Fibroblast of the aortic adventitia (primary cell): ENCODE results near the gene LRRC3. TPM values are rescaled to one million over a fixed set of nuclear protein-coding genes. Genes with fewer than 3 reads are reported as not detected.

Experiments
- DNase-seq: peaks from one replicate; pipeline ENCODE4 v3.0.0-alpha.2; 2010; ENCODE audit warnings: low read depth
- H3K4me3 ChIP-seq: 2 replicates; pipeline ENCODE4 v1.5.1; 2011; ENCODE audit warnings: low read depth, mild to moderate bottlenecking, control low read depth, low read length, moderate library complexity
- small RNA-seq: library from RNA; depleted of rRNA; stranded (forward); fragments of <200 nt; gene quantifications from one replicate; pipeline ENCODE3, GENCODE V24; 2012
- total RNA-seq: library from RNA; depleted of rRNA; stranded (reverse); fragments of >200 nt; gene quantifications from 2 replicates; pipeline ENCODE4 v1.2.3, GENCODE V29; 2012; ENCODE audit warnings: low replicate concordance
- TF ChIP-seq, protein P1 (sequence below): IDR thresholded peaks from 2 replicates; pipeline ENCODE4 v1.5.1; 2011; ENCODE audit warnings: mild to moderate bottlenecking, low read length, control low read depth, inconsistent platforms; ENCODE audit not compliant: insufficient read depth

LRRC3 gene
- total RNA-seq, 1 donor: 0.45 TPM

DNA sequence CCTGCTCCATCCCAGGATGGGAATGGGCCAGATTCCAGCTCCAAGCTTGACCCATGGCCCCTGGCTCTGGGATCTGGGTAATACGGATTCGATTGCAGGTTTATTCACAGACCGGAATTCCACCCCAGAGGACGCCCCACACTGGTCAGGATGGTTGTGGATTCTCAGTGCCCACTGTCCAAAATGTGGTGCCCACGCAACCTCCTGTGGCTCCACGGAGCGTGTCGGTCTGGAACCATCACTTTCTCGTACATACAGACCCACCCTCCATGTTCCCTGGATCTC lies 53.1 kb downstream of the LRRC3 start:
- TF ChIP-seq, protein P1, sequence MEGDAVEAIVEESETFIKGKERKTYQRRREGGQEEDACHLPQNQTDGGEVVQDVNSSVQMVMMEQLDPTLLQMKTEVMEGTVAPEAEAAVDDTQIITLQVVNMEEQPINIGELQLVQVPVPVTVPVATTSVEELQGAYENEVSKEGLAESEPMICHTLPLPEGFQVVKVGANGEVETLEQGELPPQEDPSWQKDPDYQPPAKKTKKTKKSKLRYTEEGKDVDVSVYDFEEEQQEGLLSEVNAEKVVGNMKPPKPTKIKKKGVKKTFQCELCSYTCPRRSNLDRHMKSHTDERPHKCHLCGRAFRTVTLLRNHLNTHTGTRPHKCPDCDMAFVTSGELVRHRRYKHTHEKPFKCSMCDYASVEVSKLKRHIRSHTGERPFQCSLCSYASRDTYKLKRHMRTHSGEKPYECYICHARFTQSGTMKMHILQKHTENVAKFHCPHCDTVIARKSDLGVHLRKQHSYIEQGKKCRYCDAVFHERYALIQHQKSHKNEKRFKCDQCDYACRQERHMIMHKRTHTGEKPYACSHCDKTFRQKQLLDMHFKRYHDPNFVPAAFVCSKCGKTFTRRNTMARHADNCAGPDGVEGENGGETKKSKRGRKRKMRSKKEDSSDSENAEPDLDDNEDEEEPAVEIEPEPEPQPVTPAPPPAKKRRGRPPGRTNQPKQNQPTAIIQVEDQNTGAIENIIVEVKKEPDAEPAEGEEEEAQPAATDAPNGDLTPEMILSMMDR: no peak
- DNase-seq: no peak
- no peak overlapping the region for H3K4me3 ChIP-seq

DNA sequence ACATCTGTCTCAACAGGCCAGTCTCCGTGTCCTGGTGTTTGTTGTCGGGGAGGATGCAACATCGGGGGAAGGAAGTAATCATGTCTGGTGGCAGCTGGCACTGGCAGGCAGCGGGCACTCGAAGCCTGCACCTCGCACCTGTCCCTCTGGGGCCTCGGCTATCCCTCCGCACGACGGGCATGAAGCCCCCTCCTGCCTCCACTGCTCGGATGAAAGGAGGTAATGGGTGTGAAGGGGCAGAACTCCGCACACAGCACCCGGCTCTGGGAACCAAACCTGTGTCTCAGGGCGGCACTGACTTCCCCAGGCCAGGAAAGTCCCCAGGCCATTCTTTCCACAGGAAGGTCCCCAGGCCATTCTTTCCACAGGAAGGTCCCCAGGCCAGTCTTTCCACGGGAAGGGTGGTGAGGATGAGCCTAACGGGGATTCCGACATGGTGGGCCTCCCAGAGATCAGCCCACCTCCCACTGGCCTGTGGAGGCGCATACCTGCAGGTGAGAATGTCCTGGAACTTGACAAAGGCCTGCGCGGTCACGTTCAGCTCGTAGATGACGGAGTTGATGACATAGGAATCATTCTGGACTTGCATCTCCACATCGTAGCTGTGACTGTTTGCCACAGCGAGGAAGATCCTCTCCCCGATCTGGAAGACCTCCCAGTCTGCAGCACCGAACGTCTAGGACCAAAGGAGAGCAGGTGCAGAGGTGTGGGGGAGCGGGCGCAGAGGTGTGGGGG lies 53.6 kb downstream of the LRRC3 start:
- TF ChIP-seq, protein P1: no peak
- no peak for DNase-seq
- H3K4me3 ChIP-seq: no peak overlapping the region

DNA sequence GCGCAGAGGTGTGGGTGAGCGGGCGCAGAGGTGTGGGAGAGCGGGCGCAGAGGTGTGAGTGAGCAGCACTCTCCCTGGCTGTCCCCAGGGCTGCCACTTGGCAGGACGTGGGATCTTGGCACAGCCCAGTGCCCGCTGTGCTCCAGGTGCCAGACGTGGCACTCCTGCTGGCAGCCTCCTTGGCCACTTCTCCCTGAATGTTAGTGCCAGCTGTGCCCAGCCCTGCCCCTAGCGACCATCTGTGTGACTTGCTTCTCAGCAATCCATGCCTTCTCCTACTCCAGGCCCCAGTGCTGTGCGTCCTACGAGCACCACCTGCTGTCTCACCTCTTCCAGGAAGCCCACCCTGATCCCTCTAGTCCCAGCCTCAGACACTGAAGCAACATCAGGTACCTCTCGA lies 54.2 kb downstream of the LRRC3 start:
- TF ChIP-seq, protein P1: no peak
- no peak for DNase-seq
- H3K4me3 ChIP-seq: no peak overlapping the region

DNA sequence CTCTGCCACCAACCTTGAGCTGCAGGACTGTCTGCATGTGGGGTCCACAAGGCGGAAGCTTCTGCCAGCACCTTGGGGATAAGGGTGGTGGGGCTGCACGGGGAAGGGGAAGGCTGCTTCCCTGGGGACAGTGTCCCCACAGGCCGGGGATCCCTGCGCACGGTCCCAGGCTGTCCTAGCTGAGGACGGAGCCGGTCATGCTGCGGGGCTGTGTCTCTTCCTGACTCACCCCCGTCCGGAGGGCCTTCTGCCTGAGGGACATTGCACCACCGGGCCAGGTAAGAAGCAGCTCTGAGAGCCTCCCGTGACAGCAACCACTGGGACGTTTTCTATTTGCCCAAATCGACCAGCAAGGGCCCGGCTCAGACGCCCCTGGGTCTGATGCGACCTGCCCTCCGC lies 54.8 kb downstream of the LRRC3 start:
- no peak for DNase-seq
- TF ChIP-seq, protein P1: no peak
- no peak overlapping the region for H3K4me3 ChIP-seq

DNA sequence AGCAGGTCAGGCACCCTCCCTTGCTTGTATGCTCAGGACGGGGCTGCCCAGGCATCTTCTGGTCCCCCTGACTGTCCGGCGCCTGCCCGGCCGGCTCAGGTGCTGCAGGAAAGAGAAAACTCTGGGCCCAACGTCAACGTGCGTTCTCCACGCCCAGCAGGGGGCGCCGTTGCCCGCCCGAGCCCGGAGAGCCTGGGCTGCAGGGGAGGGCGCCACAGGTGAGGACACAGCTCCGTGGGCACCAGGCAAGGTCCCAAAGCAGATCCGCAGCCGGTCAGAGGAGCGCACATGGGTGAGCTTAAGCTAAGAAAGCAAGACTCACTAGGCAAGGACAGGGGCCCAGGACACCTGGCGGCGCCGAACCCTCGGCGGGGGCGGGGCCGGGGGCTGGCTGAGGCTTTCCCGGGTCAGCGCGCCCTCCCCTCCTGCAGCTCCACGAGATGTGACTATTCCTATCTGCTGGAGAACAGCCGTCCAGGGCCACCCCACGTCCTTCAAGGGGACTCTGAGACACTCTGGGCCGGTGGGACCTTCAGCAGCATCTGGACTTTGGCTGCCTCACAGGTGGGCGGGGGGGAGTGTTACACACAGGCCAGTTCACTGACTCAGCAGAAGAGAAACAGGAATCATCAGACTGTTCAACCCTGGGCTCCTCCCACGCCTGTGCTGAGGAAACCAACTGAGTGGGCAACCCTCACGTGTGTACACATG lies 55.4 kb downstream of the LRRC3 start:
- TF ChIP-seq, protein P1: peak; percentile 70
- peak; percentile 11 for DNase-seq
- no peak overlapping the region for H3K4me3 ChIP-seq

DNA sequence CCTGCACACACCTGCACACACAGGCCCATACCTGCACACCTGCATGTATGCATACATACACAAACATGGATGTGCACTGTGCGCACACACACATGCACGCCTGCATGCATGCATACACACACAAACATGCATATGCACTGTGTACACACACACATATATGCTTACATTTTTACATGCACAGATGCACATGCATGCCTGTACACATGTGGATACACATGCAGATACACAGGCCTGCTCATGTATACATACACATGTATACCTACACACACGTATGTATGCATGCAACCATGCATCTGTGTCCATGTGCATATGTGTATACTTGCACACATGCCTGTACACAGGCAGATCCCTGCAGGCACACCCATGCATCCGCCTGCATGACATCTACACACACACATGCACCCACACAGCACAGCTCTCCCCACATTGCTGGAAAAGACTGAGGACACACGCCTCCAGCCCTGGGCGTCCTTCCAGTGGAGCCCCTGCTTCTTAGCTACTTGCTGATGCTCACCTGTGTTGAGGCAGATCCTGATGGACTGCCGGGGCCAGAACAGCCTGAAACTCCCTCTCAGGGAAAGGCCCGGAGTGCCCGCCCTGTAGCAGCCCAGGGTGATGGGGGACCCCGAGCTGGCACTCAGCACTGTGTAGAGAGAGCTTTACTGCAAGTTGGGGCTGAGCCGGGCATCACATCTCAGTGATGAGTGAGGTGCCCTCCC lies 56.1 kb downstream of the LRRC3 start:
- no peak for DNase-seq
- no peak overlapping the region for H3K4me3 ChIP-seq
- TF ChIP-seq, protein P1: no peak

Small RNA genes within 50 kb of the gene (small RNA-seq; reads per million reads assigned to genes)
- gene RF00285: not detected

Other genes starting within 250 kb of the LRRC3 start
- gene ICOSLG, start 214.6 kb upstream of the LRRC3 start, total RNA-seq: 0.09 TPM in 1 of 2 replicates, not detected in the other
- not detected in 2 replicates for gene DNMT3L, start 193.6 kb upstream of the LRRC3 start, total RNA-seq
- gene AIRE, start 169.6 kb upstream of the LRRC3 start, total RNA-seq: not detected in 2 replicates
- gene PFKL, start 155.5 kb upstream of the LRRC3 start, total RNA-seq: 96.8 and 114 TPM in 2 replicates
- gene CFAP410, start 116.1 kb upstream of the LRRC3 start, total RNA-seq: 9.4 and 17.7 TPM in 2 replicates
- gene TRPM2, start 101.9 kb upstream of the LRRC3 start, total RNA-seq: 0.08 TPM in 1 of 2 replicates, not detected in the other
- gene KRTAP10-1, start 84.7 kb downstream of the LRRC3 start, total RNA-seq: not detected in 2 replicates
- not detected in 2 replicates for gene KRTAP10-2, start 96.0 kb downstream of the LRRC3 start, total RNA-seq
- not detected in 2 replicates for gene KRTAP10-3, start 103.3 kb downstream of the LRRC3 start, total RNA-seq
- gene KRTAP10-4, start 118.2 kb downstream of the LRRC3 start, total RNA-seq: not detected in 2 replicates
- not detected in 2 replicates for gene KRTAP10-5, start 125.1 kb downstream of the LRRC3 start, total RNA-seq
- not detected in 2 replicates for gene KRTAP10-6, start 137.0 kb downstream of the LRRC3 start, total RNA-seq
- gene KRTAP10-7, start 145.1 kb downstream of the LRRC3 start, total RNA-seq: not detected in 2 replicates
- gene KRTAP10-8, start 156.6 kb downstream of the LRRC3 start, total RNA-seq: not detected in 2 replicates
- gene KRTAP10-9, start 171.6 kb downstream of the LRRC3 start, total RNA-seq: not detected in 2 replicates
- gene KRTAP10-10, start 181.8 kb downstream of the LRRC3 start, total RNA-seq: not detected in 2 replicates
- not detected in 2 replicates for gene KRTAP10-11, start 190.9 kb downstream of the LRRC3 start, total RNA-seq
- not detected in 2 replicates for gene KRTAP12-4, start 199.1 kb downstream of the LRRC3 start, total RNA-seq
- gene KRTAP12-3, start 202.4 kb downstream of the LRRC3 start, total RNA-seq: not detected in 2 replicates
- gene KRTAP12-2, start 211.4 kb downstream of the LRRC3 start, total RNA-seq: not detected in 2 replicates
- not detected in 2 replicates for gene KRTAP12-1, start 226.7 kb downstream of the LRRC3 start, total RNA-seq
- not detected in 2 replicates for gene KRTAP10-12, start 241.7 kb downstream of the LRRC3 start, total RNA-seq